ENCODE results near the gene RXRA. TPM values are rescaled to one million over a fixed set of nuclear protein-coding genes. Genes with fewer than 3 reads are reported as not detected.

Gene RXRA
- polyA plus RNA-seq, 1 donor = 37.2 TPM

DNA sequence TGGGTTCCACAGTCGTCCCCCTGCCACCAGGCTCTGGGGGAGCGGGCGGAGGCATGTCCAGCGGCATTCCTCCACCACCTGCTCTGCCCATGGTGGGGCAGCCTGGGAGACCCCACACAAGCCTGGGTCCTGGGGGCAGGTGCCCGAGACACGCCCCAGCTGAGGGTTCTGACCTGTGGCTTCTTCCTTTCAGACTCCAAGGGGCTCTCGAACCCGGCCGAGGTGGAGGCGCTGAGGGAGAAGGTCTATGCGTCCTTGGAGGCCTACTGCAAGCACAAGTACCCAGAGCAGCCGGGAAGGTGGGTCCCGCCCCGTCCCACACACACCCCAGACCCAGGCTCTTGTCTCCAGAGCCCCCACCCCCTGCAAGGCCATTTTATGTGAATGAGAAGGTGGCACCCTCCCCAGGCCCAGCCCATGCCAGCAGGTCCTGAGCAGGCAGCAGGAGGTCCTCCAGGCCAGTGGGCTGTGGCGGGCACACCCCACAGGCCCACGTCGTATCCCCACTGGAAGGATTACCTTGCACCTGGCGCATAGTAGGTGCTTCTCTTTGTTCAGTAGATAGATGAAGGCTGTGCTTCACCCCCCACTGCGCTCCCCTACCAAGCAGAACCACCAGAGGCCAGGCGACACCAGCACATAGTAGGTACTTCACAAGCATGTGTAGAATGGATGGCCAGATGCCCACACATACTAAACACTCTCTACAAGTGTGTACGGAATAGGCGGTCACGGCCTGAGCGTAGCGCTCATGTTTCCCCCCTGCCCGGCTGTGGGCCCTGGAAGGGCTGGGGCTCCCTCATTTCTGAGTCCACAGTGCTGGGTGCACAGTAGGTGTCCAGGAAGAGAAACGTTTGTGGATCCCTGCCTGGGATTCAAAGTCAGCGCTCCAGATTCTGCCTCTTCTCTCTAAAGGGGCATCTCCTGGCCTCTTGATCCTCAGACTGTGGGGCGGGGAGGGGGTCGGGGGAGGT, 107.9 kb downstream of the RXRA start:
- no peak for DNase-seq

DNA sequence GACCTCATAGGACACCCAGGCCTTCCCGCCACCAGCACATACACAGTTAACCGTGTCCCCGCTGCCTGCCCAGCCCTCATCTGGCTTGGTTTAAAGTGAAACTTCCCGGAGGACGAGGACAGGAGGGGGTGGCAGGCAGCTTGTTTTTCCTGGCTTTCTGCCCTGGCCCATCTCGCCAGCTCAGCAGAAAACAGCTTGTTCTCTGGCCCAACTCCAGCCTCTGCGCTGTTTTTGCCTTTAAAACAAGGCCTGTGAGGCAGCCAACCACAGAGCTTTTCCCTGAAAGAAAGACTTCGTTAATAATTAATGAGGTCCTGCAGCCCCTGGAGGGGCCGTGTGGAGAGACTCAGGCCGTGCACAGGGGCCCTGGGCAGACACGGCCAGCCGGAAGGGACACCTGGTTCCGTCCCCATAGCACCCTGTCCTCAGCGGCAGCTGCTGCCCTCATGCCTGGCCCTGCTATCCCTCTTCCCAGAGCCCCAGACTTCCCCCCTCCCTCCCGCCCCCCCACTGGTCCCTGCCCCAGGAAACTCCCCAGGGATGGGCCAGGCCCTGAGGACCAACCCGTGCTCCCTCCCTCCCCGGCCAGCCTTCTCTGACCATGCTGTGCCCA, 108.7 kb downstream of the RXRA start:
- DNase-seq = peak; percentile 97

DNA sequence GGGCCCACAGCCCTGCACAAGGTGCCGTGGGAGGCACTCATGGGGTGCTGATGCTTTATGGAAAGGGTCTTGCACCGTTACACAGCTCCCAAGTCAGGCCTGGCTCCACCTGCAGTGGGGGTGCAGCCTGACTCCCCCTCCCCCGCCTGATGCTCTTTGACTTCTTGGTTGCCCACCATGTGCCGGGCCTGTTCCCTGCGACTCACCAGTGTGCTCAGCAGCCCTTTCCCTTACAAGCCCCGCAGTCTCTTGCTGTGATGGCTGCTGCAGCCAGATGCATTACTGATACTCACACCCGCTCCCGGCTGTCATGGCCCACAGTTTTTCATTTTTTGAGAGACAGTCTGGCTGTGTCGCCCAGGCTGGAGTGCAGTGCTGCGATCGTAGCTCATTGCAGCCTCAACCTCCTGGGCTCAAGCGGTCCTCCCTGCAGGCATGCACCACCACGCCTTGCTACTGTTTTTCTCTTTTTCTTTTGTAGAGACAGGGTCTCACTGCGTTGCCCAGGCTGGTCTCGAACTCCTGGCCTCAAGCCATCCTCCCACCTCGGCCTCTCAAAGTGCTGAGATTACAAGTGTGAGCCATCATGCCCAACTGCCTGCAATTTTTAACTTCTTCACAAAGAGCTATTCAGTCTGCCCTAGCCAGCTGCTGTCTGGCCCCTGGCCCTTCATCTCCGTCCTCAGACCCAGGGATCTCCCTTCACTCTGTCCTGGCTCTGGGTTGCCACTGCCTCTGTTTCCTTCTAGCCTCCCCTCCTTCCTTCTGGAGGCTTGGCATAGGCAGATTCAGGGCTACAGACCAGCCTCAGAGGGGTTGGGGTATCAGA, 109.5 kb downstream of the RXRA start:
- DNase-seq = no peak

DNA sequence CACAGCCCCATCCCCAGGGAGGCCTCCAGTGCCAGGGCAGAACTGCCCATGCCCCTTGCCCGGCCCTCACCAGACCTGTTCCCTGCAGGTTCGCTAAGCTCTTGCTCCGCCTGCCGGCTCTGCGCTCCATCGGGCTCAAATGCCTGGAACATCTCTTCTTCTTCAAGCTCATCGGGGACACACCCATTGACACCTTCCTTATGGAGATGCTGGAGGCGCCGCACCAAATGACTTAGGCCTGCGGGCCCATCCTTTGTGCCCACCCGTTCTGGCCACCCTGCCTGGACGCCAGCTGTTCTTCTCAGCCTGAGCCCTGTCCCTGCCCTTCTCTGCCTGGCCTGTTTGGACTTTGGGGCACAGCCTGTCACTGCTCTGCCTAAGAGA, 110.1 kb downstream of the RXRA start:
- no peak for DNase-seq

DNA sequence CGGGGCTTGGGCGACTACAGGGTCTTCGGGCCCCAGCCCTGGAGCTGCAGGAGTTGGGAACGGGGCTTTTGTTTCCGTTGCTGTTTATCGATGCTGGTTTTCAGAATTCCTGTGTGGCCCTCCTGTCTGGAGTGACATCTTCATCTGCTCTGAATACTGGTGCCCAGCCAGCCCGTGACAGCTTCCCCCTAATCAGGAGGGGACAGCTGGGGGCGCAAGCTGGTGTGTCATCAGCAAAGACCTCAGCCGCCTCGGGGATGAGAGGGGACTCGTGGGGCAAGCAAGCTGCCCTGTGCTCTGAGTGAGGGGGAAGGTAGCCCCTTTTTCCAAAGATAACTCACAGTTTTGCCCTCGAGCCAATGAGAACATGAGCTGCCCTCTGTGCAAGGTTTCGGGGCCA, 110.7 kb downstream of the RXRA start:
- DNase-seq = no peak

DNA sequence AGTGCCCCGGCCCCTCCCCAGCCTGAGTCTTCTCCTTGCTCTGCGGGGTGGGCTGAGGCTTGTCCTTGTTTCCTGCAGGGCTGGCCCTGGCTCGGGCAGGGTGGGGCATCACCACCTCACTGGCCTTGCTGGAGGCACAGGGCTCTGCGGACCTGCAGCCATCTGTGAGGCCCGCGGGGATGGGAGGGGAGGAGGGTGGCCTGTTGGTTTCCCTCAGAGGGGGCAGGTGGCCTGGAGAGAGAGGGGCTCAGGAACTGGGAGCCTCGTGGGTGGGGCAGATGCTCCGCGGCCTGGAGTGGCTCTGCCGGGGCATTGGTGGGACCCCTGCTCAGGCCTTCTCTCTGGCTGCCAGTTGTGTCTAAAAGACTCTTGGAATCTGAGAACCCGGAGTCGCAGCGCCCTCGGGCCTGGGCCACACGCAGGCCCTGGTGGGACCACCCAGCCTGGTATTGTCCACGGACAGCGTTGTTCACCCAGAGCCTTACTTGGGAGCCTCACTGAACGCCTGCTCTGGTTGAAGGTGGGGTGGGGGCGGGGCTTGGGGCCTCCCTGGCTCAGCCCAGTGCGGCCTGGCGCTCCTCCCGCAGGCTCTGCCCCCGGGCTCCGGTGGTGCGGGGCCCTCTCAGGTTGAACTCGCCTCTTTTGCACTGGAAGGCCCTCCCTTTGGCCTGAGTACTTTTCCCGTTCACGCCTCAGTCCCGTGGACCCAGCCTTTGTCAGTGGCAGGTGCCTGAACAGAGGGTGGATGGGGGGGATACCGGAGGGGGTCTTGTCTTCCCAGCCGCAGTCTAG, 111.3 kb downstream of the RXRA start:
- no peak for DNase-seq

DNA sequence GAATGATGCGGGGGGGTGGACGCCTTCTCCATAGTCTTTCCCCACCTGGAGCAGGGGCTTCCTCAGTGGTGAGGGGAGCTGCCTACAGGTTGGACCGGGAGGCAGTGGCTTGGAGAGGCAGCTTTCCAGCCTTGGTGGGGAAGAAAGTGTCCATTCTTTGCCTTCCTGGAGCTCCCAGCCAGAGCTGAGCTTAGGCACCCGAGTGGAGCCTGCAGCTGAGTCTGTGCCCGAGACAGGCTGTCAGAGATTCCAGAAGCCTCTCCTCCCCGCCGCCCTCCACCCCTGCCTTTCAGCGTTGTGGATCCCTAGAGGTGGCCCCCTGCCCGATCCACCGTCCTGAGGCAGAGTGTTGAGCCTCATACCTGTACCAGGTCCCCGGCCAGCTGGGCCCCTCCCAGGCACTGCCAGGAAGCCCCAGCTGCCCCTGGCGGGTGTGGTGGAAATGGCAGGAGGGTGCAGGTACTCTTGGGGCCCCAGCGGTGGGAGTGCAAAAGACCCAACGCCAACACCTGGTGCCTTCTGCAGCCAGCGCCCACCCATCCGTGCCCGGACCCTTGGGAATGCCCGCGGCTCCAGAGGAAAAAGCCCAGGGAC, 112.0 kb downstream of the RXRA start:
- DNase-seq = no peak

DNA sequence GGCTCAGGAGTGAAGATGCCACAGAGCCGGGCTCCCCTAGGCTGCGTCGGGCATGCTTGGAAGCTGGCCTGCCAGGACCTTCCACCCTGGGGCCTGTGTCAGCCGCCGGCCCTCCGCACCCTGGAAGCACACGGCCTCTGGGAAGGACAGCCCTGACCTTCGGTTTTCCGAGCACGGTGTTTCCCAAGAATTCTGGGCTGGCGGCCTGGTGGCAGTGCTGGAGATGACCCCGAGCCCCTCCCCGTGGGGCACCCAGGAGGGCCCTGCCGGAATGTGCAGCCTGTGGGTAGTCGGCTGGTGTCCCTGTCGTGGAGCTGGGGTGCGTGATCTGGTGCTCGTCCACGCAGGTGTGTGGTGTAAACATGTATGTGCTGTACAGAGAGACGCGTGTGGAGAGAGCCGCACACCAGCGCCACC, 113.1 kb downstream of the RXRA start:
- DNase-seq = no peak

DNA sequence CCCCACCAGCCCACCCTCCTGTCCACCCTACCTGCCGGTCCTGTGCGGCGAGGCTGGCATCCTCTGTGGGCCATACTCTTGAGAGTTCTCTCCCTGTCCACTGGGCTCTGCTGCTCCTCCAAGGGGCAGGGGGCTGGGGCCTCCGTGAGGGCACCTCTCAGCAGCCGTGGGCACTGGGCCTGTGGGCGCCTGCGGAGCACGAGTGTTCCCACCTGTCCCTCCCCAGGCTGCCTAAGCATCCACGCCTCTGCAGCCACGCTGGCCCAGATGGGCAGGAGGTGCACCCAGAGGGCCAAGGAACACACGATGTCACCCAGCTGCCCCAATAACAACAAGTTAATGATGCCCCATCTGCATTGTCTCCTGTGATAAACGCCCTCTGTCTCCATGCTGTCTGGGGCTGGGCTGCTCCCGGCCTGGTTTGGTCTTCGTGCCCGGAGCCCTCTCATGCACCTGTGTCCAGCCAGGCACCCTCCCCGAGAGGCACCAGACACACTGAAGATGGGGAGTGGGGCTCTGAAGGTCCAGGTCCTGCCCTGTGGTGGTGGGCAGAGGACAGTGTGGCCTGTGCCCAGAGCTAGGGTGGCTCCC, 114.5 kb downstream of the RXRA start:
- no peak for DNase-seq

DNA sequence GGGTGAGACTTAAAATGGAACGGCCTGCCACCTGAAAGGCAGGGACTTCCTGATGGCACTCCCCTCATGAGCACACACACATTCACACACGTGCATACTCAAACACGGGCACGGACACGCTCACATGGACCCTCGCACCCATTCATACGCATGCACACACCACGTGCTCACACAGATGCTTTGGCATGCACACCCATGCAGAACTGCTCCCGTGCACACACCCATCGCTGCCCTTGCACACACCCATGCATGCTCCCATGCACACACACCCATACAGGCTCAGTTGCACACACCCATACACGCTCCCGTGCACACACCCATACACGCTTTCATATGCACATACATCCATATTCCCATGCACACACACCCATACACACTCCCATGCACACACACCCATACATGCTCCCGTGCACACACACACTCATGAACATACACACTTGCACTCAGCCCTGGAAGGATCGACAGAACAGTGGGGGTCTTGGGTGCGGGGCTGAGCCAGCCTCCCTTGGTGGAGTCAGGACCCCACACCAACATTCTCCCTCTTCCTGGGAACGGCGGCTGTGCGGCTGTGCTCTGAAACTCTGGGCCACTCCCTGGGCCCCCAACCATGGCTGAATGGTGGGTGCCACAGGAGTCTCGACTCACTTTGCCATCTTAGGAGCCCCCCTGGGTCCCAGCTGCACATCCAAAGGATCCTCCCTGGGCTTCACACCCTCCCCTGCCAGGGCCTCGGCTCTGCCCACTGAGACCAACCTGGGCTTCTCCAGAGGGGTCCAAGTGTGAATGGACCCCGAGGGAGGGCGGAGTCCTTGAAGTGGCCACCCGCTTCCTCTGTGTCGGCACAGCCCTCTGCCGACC, 115.2 kb downstream of the RXRA start:
- no peak for DNase-seq

DNA sequence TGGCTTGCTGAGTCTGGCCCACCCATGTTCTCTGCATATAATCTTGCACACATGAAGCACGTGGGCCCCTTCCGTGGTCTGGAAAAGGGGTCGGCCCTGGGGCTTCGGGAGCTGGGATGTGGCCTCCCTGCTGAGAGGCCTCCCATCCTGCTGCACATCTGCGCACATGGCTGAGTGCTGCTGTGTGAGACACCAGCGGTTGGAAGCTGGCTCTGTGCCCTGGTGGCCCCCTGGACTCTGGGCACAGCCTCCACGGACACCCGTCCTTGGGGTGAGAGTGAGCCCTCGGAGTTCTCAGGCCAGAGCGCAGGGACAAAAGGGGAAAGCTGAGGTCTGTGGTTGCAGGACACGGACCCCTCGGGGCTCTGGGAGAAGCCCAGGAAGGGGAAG, 115.8 kb downstream of the RXRA start:
- DNase-seq = no peak

DNA sequence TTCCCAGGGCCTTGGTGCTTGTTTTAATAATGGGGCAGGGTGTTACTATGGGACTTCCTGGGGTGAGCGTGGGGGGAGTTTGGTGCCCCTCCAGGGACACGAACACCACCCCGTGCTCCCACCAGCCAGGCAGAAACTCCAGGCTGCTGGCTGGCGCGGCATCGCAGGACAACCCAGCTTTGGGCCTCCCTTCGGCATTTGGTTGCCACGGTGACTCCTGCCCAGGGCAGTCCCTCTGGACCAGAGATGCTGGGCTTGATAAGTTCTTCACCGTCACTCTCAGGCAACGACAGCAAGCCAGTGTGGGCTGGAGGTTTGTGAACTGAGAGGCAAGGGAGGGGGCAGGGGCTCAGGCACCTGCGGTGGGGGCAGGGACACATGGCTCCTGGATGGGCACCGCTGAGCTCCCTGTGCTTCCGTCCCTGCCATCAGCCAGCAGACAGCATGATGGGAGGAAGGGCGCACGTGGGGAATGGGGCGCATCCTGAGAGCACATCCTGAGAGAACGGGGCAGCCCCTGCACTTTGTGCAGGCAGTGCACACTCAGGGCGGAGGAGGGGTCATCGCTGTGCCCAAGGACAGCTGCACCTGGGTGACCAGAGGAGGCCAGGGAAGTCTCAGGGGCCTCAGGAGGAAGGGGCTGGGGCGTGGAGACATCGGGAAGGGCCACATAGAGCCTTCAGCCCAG, 116.4 kb downstream of the RXRA start:
- no peak for DNase-seq

DNA sequence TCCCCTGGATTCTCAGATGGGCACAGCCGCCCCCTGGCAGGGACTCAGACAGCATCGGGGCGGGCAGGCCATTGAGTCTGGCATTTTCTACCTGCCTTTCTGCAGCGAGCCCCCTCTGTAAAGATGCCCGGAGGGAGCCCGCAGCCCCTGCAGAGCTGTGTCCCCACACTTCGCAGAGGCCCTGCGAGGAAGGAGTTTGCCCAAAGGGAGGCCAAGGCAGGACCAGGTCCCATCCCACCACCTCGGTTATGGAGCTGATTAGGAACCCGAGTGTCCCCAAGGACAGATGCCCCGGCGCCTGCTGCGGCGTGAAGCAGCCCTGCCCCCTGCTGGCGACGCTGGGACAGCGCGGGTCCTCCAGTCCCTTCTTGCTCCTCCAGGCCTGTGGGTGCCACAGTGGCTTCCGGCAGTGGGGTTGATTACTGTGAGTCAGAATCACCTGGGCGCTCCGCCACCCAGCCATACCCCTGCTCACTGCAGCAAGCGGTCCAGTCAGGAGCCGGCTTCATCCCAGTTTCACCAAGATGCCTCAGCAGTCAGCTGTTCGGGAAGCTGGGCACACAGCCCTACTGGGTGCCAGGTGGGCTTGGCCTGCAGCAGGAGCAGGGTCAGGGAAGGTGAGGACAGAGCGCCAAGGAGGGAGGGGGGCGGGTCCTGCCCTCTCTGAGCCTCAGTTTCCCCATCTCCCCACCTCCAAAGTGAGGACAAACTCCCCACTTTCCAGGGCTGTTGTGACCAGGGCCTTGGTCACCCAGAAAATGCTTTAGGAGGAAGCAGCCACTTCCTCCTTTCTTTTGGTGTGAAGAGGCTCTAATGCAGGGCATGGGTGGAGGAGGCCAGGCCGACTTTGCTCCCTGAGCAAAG, 117.2 kb downstream of the RXRA start:
- no peak for DNase-seq

DNA sequence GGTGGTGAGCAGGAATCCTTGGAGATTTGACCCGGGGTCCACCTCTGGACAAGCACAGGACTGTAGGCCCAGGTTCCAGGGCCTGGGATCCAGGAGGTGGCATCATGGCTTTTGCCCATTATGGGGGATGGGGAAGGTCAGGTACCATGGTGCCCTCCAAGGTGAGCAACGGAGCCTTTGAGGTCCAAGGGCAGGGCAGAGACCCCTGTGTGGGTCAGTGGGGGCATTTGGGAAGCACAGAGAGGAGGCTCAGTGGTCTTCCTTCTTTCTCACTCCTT, 117.7 kb downstream of the RXRA start:
- no peak for DNase-seq

DNA sequence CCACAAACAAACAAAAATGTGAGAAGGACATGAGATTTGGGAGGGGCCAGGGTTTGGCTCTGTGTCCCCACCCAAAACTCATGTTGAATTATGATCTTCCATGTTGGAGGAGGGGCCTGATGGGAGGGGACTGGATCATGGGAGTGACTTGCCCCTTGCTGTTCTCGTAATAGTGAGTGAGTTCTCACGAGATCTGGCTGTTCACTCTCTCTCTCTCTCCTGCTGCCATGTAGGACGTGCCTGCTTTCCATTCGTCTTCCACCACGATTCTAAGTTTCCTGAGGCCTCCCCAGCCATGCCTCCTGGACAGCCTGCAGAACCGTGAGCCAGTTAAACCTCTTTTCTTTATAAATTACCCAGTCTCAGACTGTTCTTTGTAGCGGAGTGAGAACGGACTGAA, 118.7 kb downstream of the RXRA start:
- no peak for DNase-seq

DNA sequence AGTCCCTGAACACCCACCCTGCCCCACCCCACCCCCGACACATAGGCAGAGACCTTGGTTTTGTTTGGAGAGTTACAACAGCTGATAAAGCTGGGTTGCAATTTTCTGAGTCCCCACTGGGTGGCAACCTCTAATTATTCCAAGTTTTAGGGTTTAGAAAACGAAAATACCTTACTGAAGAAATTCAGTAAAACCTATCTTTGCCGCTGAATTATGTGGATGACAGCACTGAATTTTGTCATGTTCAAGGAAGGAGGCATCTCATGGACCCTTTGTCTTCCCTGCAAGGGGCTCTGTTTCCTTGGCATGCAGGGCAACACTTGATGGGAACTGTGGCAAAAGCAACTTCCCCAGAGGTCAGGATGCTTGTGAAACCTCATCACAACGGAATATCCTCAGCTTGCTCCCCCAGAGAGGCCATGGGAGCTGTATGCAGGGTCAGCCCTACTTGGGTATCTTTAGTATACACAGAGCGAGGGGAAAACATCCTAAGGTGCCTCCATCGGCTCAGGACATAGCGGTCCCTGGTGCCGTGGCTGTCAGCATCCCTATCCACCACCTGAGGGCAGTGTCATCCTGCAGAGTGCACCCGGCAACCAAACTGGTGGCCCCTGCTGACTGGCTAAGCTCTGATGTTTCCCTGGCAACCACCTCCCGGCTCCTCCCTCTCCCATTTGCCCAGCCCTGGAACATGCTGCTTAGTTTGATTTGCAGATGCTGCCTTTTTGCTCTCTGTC, 123.1 kb downstream of the RXRA start:
- DNase-seq = peak; percentile 91

DNA sequence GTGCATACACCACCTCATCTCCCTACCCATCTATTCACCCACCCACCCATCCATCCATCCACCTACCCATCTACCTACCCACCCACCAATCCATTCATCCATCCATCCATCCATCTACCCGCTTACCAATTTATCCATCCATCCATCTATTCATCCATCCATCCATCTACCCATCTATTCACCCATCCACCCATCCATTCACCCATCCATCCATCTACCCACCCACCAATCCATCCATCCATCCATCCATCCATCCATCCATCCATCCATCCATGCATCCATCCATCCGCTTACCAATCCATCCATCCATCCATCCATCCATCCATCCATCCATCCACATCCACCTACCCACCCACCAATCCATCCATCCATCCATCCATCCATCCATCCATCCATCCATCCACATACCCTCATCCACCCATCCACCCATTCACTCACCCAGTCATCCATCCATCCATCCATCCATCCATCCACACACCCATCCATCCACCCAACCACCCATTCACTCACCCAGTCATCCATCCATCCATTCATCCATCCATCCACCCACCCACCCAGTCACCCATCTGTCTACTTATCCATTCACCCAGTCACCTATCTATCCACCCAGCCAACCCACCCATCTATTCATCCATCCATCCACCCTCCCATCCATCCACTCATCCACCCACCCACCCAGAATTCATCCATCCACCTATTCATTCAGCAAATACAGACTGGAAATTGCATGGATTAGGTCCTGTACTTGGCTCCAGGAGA, 125.6 kb downstream of the RXRA start:
- DNase-seq = no peak
